ENCODE results near the gene FAM135A.

GRCh38 chr6:70411542-70412251, 1.6 kb upstream of the FAM135A start:
- TF ChIP-seq CTCF (IDR thresholded peaks at IDR 0.05) (no peak), REST (IDR thresholded peaks at IDR 0.05; ENCODE audit: insufficient read depth in 1 of 2, low read depth in 2 of 2, low read length in 1 of 2) (no peak), POLR2AphosphoS5 (IDR thresholded peaks at IDR 0.05; ENCODE audit: low read depth, low read length) (no peak)

Measured in Panc1 (cell line).